H1 (cell line): ENCODE results near the gene MUC4. TPM values are rescaled to one million over a fixed set of nuclear protein-coding genes. Genes with fewer than 3 reads are reported as not detected.
A peak's percentile ranks its signal among the peaks of the same experiment; 100 is the strongest.

Source experiments
- CTCF ChIA-PET: fragments of 300-600 bp; sonication (Branson Sonifier 250); formaldehyde crosslinking; loops from one replicate; lab custom pipeline; 2021; ENCODE audit not compliant: partially characterized antibody; lab: Charles Lee
- POLR2A ChIA-PET: fragments of 300-600 bp; sonication (Branson Sonifier 250); formaldehyde crosslinking; loops from one replicate; lab custom pipeline; 2021; ENCODE audit warnings: inconsistent platforms; ENCODE audit not compliant: partially characterized antibody; lab: Charles Lee
- DNase-seq, 2 experiments: peaks; one replicate each; pipeline versions ENCODE4 v3.0.0 to v3.0.0-alpha.2; 2010 to 2022; ENCODE audit warnings: low spot score in 2 of 2, low read depth in 1 of 2, mixed read lengths in 1 of 2
- FAIRE-seq: peaks from 2 replicates; lab custom pipeline; 2011; peaks lifted over from hg19 to GRCh38; lab: Jason Lieb, UNC
- H2AFZ ChIP-seq: 2 replicates; pipeline ENCODE4 v1.8.1; 2012; ENCODE audit warnings: low read length, inconsistent platforms
- H2AK5ac ChIP-seq: 2 replicates; pipeline ENCODE4 v1.6.1; 2013; ENCODE audit warnings: low read depth, low read length
- H2BK120ac ChIP-seq: replicated peaks from 2 replicates; pipeline ENCODE3; 2013; ENCODE audit warnings: low read depth, low read length, inconsistent platforms
- H2BK12ac ChIP-seq: 2 replicates; pipeline ENCODE4 v1.6.1; 2013; ENCODE audit warnings: low read depth, low read length
- H2BK15ac ChIP-seq: 2 replicates; pipeline ENCODE4 v1.6.1; 2013; ENCODE audit warnings: low read length
- H2BK20ac ChIP-seq: 2 replicates; pipeline ENCODE4 v1.6.1; 2013; ENCODE audit warnings: low read length
- H2BK5ac ChIP-seq: 2 replicates; pipeline ENCODE4 v1.6.1; 2013; ENCODE audit warnings: low read depth, low read length
- H3K14ac ChIP-seq: 2 replicates; pipeline ENCODE4 v1.6.1; 2013; ENCODE audit warnings: inconsistent platforms; ENCODE audit not compliant: insufficient read length
- H3K18ac ChIP-seq: 2 replicates; pipeline ENCODE4 v1.6.1; 2013; ENCODE audit warnings: low read length; ENCODE audit errors: extremely low read depth
- H3K23ac ChIP-seq: 2 replicates; pipeline ENCODE4 v1.6.1; 2013; ENCODE audit warnings: inconsistent platforms; ENCODE audit not compliant: insufficient read length
- H3K23me2 ChIP-seq: 2 replicates; pipeline ENCODE4 v1.6.1; 2013; ENCODE audit warnings: low read depth, low read length
- H3K27ac ChIP-seq: 2 replicates; pipeline ENCODE4 v1.6.1; 2011; ENCODE audit warnings: low read depth, low read length, inconsistent platforms
- H3K27me3 ChIP-seq, 4 experiments: replicated peaks in 1 of 4; 1 replicate in 1 of 4; 2 replicates in 3 of 4; pipeline versions ENCODE4 v1.6.1 to v1.8.1; 2011 to 2013; ENCODE audit warnings: low read length in 3 of 4, mild to moderate bottlenecking in 3 of 4, inconsistent platforms in 2 of 4, mixed read lengths in 2 of 4, moderate library complexity in 1 of 4; ENCODE audit not compliant: control insufficient read depth in 3 of 4, insufficient read depth in 3 of 4; ENCODE audit errors: extremely low read depth in 1 of 4
- H3K36me3 ChIP-seq, 4 experiments: 2 replicates each; pipeline versions ENCODE4 v1.6.1 to v1.8.1; 2011 to 2013; ENCODE audit warnings: mild to moderate bottlenecking in 4 of 4, low read length in 3 of 4, moderate library complexity in 2 of 4, control low read depth in 1 of 4, inconsistent platforms in 1 of 4; ENCODE audit not compliant: insufficient read depth in 4 of 4, control insufficient read depth in 2 of 4
- H3K4ac ChIP-seq: replicated peaks from 2 replicates; pipeline ENCODE3; 2013; ENCODE audit warnings: low read length, low read depth, mixed read lengths, inconsistent platforms; ENCODE audit not compliant: insufficient read length
- H3K4me1 ChIP-seq, 4 experiments: replicated peaks in 1 of 4; 1 replicate in 1 of 4; 2 replicates in 3 of 4; pipeline versions ENCODE4 v1.6.1 to v1.8.1; 2011 to 2013; ENCODE audit warnings: low read length in 3 of 4, inconsistent platforms in 2 of 4, mixed read lengths in 1 of 4; ENCODE audit not compliant: insufficient read depth in 4 of 4, control insufficient read depth in 3 of 4
- H3K4me2 ChIP-seq, 2 experiments: 2 replicates each; pipeline versions ENCODE4 v1.6.1 to v1.8.1; 2011 to 2013; ENCODE audit warnings: low read depth in 2 of 2, low read length in 2 of 2, control low read depth in 1 of 2, inconsistent platforms in 1 of 2, mild to moderate bottlenecking in 1 of 2; ENCODE audit not compliant: insufficient read depth in 1 of 2
- H3K4me3 ChIP-seq, 4 experiments: fragments of 200-600, 300-600 bp in 1 of 4; sonication (generic), shearing (Covaris generic), sonication (Bioruptor Twin) in 1 of 4; 2 replicates each; pipeline versions ENCODE4 v1.5.1 to v1.8.1; 2011 to 2016; ENCODE audit warnings: low read length in 4 of 4, low read depth in 3 of 4, control low read depth in 2 of 4, inconsistent platforms in 2 of 4, mild to moderate bottlenecking in 2 of 4, mixed read lengths in 1 of 4, moderate library complexity in 1 of 4; ENCODE audit not compliant: insufficient read depth in 2 of 4; ENCODE audit errors: extremely low read depth in 1 of 4
- H3K56ac ChIP-seq: replicated peaks from 2 replicates; pipeline ENCODE3; 2013; ENCODE audit warnings: low read depth, mild to moderate bottlenecking, mixed read lengths, low read length, inconsistent platforms; ENCODE audit not compliant: insufficient read length
- H3K79me1 ChIP-seq: 2 replicates; pipeline ENCODE4 v1.6.1; 2013; ENCODE audit warnings: low read depth, low read length, control low read depth
- H3K79me2 ChIP-seq, 2 experiments: 2 replicates each; pipeline versions ENCODE4 v1.6.1 to v1.8.1; 2012 to 2013; ENCODE audit warnings: low read length in 2 of 2, mild to moderate bottlenecking in 2 of 2, inconsistent platforms in 1 of 2; ENCODE audit not compliant: insufficient read depth in 2 of 2, control insufficient read depth in 1 of 2
- H3K9ac ChIP-seq, 4 experiments: replicated peaks in 1 of 4; 1 replicate in 1 of 4; 2 replicates in 3 of 4; pipeline versions ENCODE4 v1.6.1 to v1.8.1; 2011 to 2013; ENCODE audit warnings: low read depth in 3 of 4, low read length in 3 of 4, control low read depth in 2 of 4, mild to moderate bottlenecking in 2 of 4, moderate library complexity in 2 of 4, inconsistent platforms in 1 of 4; ENCODE audit errors: extremely low read depth in 1 of 4
- H3K9me3 ChIP-seq, 2 experiments: 2 replicates each; pipeline versions ENCODE4 v1.6.1 to v1.8.1; 2012 to 2013; ENCODE audit warnings: mild to moderate bottlenecking in 2 of 2, moderate library complexity in 2 of 2, control low read depth in 1 of 2, inconsistent platforms in 1 of 2, low read depth in 1 of 2, low read length in 1 of 2, mixed read lengths in 1 of 2; ENCODE audit not compliant: insufficient read depth in 2 of 2
- H4K20me1 ChIP-seq, 2 experiments: replicated peaks in 1 of 2; 2 replicates each; pipeline versions ENCODE3 to v1.8.1; 2011 to 2013; ENCODE audit warnings: inconsistent platforms in 2 of 2, low read length in 2 of 2, mild to moderate bottlenecking in 1 of 2; ENCODE audit not compliant: insufficient read depth in 2 of 2, control insufficient read depth in 1 of 2
- H4K5ac ChIP-seq: 2 replicates; pipeline ENCODE4 v1.6.1; 2013; ENCODE audit warnings: low read length, low read depth, mixed read lengths, inconsistent platforms; ENCODE audit not compliant: insufficient read length
- H4K8ac ChIP-seq: 2 replicates; pipeline ENCODE4 v1.8.0; 2013; ENCODE audit warnings: mild to moderate bottlenecking, moderate library complexity, low read length, inconsistent platforms; ENCODE audit not compliant: insufficient read depth; ENCODE audit errors: extremely low read depth
- H4K91ac ChIP-seq: replicated peaks from 2 replicates; pipeline ENCODE3; 2013; ENCODE audit warnings: low read length, mixed read lengths, inconsistent platforms; ENCODE audit not compliant: insufficient read length
- ASH2L ChIP-seq: fragments of 200-600, 300-600 bp; sonication (generic); IDR thresholded peaks from one replicate; pipeline ENCODE4 v1.7.1; 2017; ENCODE audit warnings: low read length
- WGBS, 2 experiments: shearing (Covaris generic) in 1 of 2; methylation state at CpG; one replicate each; pipeline versions ENCODE4 v1.1.6 to v1.1.7; 2013 to 2015; ENCODE audit warnings: low lambda C conversion rate in 2 of 2, mixed read lengths in 2 of 2, inconsistent platforms in 1 of 2, low coverage in 1 of 2, missing lambda C conversion rate in 1 of 2; ENCODE audit not compliant: insufficient replicate concordance in 2 of 2, insufficient coverage in 1 of 2, insufficient read length in 1 of 2; ENCODE audit errors: extremely low coverage in 1 of 2, missing lambda C conversion rate in 1 of 2; 5-methylcytosine and 5-hydroxymethylcytosine counted together
- polyA plus RNA-seq, 7 experiments: library from polyadenylated mRNA; depleted of rRNA in 3 of 7; stranded (reverse) in 5 of 7; unstranded in 2 of 7; fragments of >200 nt in 5 of 7; fragments of 200-250 nt in 2 of 7; gene quantifications; 1 replicate in 5 of 7; 2 replicates in 1 of 7; 4 replicates in 1 of 7; pipeline versions ENCODE4 v1.2.1 to v1.2.3, GENCODE V29; 2011 to 2013; ENCODE audit warnings: missing spikeins in 2 of 7, mixed read lengths in 2 of 7
- total RNA-seq: library from RNA; stranded (reverse); fragmentation: NEBNext Ultra II Directional; extraction: Animal tissue kit (Norgen Biotek cat#: 25700); gene quantifications from 2 replicates; pipeline ENCODE4 v1.2.1, GENCODE V29; 2021
- TF ChIP-seq, protein P1 (sequence below): IDR thresholded peaks from 2 replicates; pipeline ENCODE4 v1.6.1; 2012; ENCODE audit warnings: inconsistent platforms

Gene MUC4
- total and polyA plus RNA-seq, 2 of the 8 experiments (the other 6 are each of a cell fraction or from before 2014, with no cell fraction given), result 0.89 to 2.0 TPM

DNA sequence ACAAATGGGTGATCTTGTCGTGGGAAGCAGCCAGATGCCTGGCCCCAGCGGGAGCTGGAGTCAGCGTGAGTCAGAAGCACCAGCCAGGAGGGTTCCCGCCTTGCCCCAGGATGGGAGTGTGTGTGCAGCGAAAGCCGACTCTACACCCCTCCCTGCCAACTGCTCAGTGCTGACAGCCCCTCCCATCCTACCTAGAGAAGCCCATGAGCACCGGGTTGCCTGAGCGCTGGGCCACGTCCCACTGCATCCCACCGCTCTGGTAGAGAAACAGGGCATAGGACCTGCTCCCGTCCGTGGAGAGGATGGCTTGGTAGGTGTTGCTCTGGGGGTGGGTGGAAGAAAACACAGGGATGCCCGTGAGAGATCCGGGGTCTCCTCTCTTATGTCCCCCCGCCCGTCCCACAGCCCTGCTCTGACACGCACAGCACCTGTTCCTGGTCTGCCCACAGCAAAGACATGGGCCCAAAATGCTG, 42.9 kb downstream of the MUC4 start:
- no peaks in the 10 kb centered on the region; a peak in 2 of 7 replicates for H3K27me3 ChIP-seq
- H3K14ac ChIP-seq, result no peak overlapping the region
- 84% methylated on average over 15 of the region's 17 CpGs; no CpG with 5 or more reads in 1 of the 2 experiments for WGBS, 2 experiments
- no peak overlapping the region for H3K56ac ChIP-seq
- POLR2A ChIA-PET, result interaction anchor here (0.9 to 1.1 kb wide), 2 partner anchors 42 to 82 kb away, joined by 3 read pairs; no protein-coding TSS in a partner anchor
- no peak overlapping the region for H2AK5ac ChIP-seq
- H2BK120ac ChIP-seq, result no peak overlapping the region
- CTCF ChIA-PET, result interaction anchor here (0.9 to 4.4 kb wide), 4 partner anchors 8 to 123 kb away, joined by 3 to 23 read pairs (median 3); no protein-coding TSS in a partner anchor
- no peaks in the 10 kb centered on the region for H3K4me1 ChIP-seq
- H3K79me1 ChIP-seq, result no peaks in the 10 kb centered on the region
- DNase-seq, result no peak
- H4K5ac ChIP-seq, result no peak overlapping the region
- no peaks in the 10 kb centered on the region for H4K20me1 ChIP-seq
- H3K18ac ChIP-seq, result no peak overlapping the region
- no peak overlapping the region for H3K23ac ChIP-seq
- no peak overlapping the region for H3K4me3 ChIP-seq
- H2BK15ac ChIP-seq, result no peak overlapping the region
- H3K9ac ChIP-seq, result no peak overlapping the region
- H3K4me2 ChIP-seq, result no peak overlapping the region
- no peak overlapping the region for H2BK20ac ChIP-seq
- H3K27ac ChIP-seq, result no peak overlapping the region
- H3K4ac ChIP-seq, result no peak overlapping the region
- H2AFZ ChIP-seq, result no peak overlapping the region
- peaks cover 2 to 5% of the 10 kb centered on the region in 2 experiments; a peak in 2 of 4 replicates for H3K9me3 ChIP-seq
- no peak for FAIRE-seq
- H4K91ac ChIP-seq, result no peak overlapping the region
- H3K36me3 ChIP-seq, result no peaks in the 10 kb centered on the region
- TF ChIP-seq, protein P1, sequence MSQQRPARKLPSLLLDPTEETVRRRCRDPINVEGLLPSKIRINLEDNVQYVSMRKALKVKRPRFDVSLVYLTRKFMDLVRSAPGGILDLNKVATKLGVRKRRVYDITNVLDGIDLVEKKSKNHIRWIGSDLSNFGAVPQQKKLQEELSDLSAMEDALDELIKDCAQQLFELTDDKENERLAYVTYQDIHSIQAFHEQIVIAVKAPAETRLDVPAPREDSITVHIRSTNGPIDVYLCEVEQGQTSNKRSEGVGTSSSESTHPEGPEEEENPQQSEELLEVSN, result 0 out of 2 replicates have a peak, but pooled peaks have one; percentile 44
- no peak for TF ChIP-seq ASH2L
- H3K79me2 ChIP-seq, result no peaks in the 10 kb centered on the region
- no peak overlapping the region for H4K8ac ChIP-seq
- no peak overlapping the region for H2BK5ac ChIP-seq
- H2BK12ac ChIP-seq, result no peak overlapping the region
- peaks cover 7% of the 10 kb centered on the region; the same call in 1 of the 2 replicates for H3K23me2 ChIP-seq
